Left renal pelvis (tissue), 4 donors: ENCODE measurements around the gene SLMAP. TPM values are rescaled to one million over a fixed set of nuclear protein-coding genes. Genes with fewer than 3 reads are reported as not detected.

ENCODE experiments used
- DNase-seq, 4 donors: peaks; one replicate each; pipeline ENCODE4 v3.0.0-alpha.2; 2013; ENCODE audit warnings: low read depth in 4 of 4, low spot score in 3 of 4
- polyA plus RNA-seq, 4 donors: library from polyadenylated mRNA; unstranded; fragments of 120-200 nt; gene quantifications; one replicate each; pipeline ENCODE4 v1.2.1, GENCODE V29; 2013; ENCODE audit not compliant: insufficient read length in 4 of 4

SLMAP gene
- polyA plus RNA-seq, 4 donors, result 37.0 to 51.2 (median 48.7) TPM

- no peak for DNase-seq
Measured at GRCh38 chr3:57956119-57956832, 200.2 kb downstream of the SLMAP start.

DNA sequence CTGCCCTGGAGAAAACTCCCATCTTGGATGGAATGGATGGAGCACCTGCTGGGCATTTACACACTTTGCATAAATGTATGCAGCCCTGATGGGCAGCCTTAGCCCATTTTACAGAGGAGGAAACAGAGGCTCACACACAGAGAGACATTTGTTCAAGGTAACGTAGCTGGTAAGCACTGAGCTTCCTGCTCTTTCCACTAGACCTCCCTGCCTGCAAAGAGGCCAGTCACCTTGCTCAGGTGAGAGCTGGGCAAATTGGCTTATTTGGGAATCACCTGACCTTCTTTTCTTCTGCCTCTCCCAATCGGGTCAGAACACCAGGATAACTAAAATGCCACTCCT is 200.7 kb downstream of the SLMAP start:
- no peak for DNase-seq

- no peak for DNase-seq
Measured at GRCh38 chr3:57957824-57958223, 201.7 kb downstream of the SLMAP start.

- no peak for DNase-seq
Measured at GRCh38 chr3:57958642-57959422, 202.7 kb downstream of the SLMAP start.

DNA sequence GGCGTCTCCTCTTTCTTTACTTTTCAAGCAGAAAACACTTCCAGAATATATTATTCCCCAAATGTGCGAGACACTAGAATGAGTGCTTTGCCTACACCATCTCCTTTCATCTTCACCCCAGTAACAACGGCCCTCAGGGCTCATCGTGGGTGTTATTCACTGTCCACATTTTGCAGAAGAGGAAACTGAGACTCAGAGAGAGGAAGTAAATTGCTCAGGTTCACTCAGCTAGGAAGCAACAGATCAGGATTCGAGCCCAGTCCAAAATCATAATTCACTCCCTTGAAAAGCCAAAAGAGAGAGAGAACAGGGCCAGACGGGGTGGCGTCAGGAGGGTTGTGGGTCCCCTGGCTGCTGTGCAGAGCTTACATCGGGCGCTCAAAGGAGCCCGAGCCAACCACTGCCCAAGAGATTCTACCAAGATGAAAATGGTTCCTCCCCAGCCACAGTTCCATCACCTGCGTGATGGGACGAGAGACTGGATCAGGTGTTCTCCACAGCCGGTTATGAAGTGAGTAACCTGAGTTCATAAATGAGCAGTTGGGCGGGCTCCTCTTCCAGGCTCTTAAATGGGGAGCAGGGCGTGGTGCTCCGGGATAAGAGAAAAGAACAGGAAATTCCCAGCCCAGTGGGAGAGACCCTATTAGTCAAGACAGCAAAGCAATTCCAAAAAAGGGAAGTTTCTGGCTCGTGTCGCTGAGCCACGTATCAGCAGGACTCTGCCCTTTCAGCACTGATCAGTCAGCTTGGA is 203.5 kb downstream of the SLMAP start:
- DNase-seq, result no peak

- no peak for DNase-seq
Measured at GRCh38 chr3:57960174-57960505, 204.0 kb downstream of the SLMAP start.

DNA sequence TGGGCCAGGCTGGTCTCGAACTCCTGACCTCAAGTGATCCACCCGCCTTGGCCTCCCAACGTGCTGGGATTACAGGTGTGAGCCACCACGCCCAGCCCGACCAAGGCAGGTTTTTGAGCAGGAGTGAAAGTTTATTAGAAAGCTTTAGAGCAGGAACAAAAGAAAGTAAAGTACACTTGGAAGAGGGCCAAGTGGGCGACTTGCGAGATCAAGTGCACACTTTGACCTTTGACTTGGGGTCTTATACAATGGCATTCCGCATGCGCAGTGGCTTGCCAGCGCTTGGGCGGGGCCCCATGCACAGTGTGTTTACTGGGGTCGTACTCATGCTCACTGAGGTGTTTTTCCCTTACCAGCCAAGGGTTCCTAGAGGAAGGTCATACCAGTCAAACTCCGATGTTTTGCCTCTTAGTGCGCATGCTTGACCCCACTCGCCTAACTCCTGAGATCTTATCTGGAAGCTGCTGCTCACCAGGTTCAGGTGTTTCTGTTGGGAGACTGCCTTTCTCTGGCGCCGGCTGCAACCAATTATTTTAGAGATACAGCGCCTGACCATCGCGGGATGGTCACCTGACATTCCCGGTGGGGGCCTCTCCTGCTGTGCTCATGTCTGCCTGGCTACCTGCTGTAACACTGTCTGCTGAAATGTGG is 205.2 kb downstream of the SLMAP start:
- no peak for DNase-seq

- DNase-seq, result no peak
Measured at GRCh38 chr3:57961828-57962447, 205.8 kb downstream of the SLMAP start.

GRCh38 chr3:57962448-57962834 is 206.3 kb downstream of the SLMAP start:
- no peak for DNase-seq

GRCh38 chr3:57963811-57964346 is 207.8 kb downstream of the SLMAP start:
- DNase-seq, result no peak

GRCh38 chr3:57966829-57967228 is 210.7 kb downstream of the SLMAP start:
- no peak for DNase-seq

- no peak for DNase-seq
Measured at GRCh38 chr3:57967590-57967989, 211.5 kb downstream of the SLMAP start.

DNA sequence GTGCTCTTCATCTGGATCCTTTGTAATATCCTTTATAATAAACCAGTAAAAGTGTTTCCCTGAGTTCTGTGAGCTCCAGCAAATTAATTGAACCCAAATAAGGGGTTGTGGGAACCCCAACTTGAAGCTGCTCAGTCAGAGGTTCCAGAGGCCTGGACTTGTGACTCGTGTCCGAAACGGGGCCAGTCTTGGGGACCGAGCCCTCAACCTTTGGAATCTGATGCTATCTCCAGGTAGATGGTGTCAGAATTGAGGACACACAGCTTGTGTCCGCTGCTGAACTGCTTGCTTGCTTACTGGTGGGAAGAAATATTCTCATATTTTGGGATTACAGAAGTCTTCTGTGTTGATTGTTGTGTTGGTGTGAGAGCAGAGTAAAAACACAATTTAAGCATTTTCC is 212.4 kb downstream of the SLMAP start:
- DNase-seq, result no peak

DNA sequence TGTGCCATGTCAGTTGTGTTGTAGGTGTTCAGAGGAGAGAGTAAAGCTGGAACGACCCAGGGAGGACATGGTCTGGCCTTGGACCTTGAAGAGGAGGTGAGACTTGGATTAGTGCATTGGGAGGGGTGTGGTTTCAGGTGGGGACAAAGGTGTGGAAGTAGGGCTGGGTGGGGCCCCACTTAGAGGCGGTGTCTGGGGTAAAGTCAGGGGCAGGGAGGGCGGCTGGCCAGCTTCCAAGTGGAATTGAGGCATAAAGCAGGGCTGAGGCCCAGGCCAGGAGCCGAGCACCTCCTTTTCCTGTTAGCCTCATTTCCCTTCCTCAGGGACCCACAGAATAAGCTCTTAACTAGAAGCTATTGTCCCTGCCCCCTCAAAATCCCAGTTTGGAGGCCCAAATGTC is 215.9 kb downstream of the SLMAP start:
- DNase-seq, result no peak

GRCh38 chr3:57972531-57973111 is 216.5 kb downstream of the SLMAP start:
- DNase-seq, result no peak

GRCh38 chr3:57973715-57974477 is 217.8 kb downstream of the SLMAP start:
- DNase-seq, result no peak

DNA sequence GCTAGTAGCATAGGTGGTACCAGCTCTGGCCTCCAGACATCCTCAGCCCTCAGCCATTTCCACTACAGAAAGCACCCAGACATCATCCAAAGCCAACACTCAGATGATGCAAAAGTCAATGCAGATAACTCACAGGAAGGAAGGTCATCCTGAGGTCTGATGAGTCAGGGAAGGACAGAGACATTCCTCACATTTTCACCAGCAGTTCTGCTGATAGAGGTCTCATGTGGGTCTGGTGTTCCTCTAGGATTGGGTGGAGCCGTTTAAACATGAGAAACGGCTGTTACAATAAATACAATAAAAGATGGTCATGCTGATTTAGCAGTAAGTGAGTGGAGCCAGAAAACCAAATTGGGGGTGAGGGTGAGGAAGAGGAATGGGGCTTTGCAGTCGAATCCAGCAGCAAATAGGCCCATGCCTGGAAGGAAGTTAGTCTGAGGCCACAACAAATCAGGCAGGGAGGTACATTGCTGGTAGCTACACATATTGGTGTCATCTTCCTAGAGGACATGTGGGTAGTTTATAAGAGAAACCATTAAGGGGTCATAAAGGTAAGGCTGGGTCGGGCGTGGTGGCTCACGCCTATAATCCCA is 218.8 kb downstream of the SLMAP start:
- DNase-seq, result no peak

DNA sequence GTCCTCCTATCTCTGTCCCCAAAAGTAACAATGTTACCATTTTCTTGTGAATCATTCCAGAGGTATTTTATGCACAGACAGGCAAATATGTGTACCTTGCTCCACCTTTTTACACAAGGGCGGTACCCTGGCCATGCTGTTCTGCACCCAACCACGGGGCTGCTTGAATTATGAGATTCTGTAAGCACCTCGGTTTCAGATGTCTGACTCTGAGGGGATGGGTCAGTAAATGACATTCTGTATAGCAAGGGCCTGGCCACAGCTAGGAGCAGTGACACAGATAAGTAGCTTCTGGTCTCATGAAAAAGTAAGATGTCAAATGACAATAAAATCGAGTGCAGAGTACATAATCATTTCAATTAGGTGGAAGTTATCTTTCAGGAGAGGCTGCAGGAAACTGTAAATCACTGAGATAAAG is 221.7 kb downstream of the SLMAP start:
- DNase-seq, result no peak

DNA sequence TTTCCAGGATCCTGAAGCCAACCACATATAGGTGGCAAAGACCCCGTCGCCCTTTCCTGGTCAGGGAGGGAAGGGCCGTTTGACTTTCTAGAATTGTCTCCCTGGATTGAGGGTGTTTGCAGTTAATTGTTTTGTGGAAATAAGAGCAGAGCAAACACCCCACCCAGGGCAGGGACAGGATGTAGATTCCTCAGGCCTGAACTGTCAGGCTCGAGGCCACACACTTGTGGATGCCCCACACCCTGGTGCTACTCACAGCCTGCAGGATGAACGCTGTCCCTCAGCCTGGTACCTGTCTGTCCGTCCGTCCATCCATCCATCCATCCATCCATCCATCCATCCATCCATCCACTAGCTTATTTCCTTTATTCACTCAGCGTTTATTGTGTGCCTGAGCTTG is 222.2 kb downstream of the SLMAP start:
- no peak for DNase-seq
